Lower leg skin (tissue), 4 donors: ENCODE results near the gene NAA60. TPM values are rescaled to one million over a fixed set of nuclear protein-coding genes. Genes with fewer than 3 reads are reported as not detected.

Experiments
- DNase-seq, 2 donors: peaks; one replicate each; pipeline ENCODE4 v3.0.0-alpha.2; 2019; ENCODE audit warnings: low spot score in 2 of 2
- H3K4me3 ChIP-seq: fragments of 200-600 bp; sonication (generic); 2 replicates; pipeline ENCODE4 v1.5.1; 2017; ENCODE audit warnings: mild to moderate bottlenecking, low read depth; ENCODE audit not compliant: poor library complexity, severe bottlenecking
- POLR2A ChIP-seq, 2 donors: fragments of 450-650 bp; IDR thresholded peaks; one replicate each; pipeline ENCODE4 v1.6.1; 2016 to 2017; ENCODE audit warnings: antibody characterized with exemption in 2 of 2, mild to moderate bottlenecking in 1 of 2, moderate library complexity in 1 of 2
- WGBS, 2 donors: methylation state at CpG; one replicate each; pipeline ENCODE4 v1.1.5; 2018; 5-methylcytosine and 5-hydroxymethylcytosine counted together
- intact Hi-C: fragments of 100-400 bp; cut with DNase I; formaldehyde crosslinking; loops from one replicate; pipeline ENCODE4 v1.15.0; 2023; ENCODE audit warnings: low total_unique reads
- total RNA-seq, 4 donors: library from RNA; depleted of rRNA; stranded (reverse); fragments of >200 nt; gene quantifications; one replicate each; pipeline ENCODE4 v1.1.0, GENCODE V29; 2016
- TF ChIP-seq, protein P1 (sequence below), 3 donors: fragments of 450-650 bp; IDR thresholded peaks; one replicate each; pipeline ENCODE4 v1.5.1; 2016; ENCODE audit warnings: antibody characterized with exemption in 3 of 3, mild to moderate bottlenecking in 3 of 3, moderate library complexity in 2 of 3

NAA60 gene
- total RNA-seq, 4 donors from 2014 or later = 21.2 to 42.2 (median 24.8) TPM

DNA sequence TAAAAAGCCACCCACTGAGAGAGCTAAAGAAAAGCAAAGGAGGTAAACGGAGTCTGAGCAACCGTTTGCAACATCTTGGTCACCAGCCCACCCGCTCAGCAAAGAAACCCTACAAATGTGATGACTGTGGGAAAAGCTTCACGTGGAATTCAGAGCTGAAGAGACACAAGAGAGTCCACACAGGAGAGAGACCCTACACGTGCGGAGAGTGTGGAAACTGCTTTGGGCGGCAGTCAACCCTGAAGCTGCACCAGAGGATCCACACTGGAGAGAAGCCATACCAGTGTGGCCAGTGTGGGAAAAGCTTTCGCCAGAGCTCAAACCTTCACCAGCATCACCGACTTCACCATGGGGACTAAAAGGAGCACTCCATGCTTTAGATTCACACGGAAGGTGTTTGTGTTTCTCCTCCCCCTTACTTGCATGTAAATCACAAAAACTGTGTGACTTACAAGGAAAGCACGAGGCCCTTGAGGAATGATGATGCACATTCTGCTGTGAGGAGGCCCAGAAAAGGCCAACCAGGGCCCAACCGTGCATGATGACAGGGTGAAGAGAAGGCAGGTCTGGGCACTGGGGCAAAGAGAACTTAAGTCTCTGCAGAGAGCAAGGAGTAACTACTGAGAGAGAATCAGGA, 34.8 kb upstream of the NAA60 start:
- TF ChIP-seq POLR2A (IDR thresholded peaks at IDR 0.05) = no peak
- TF ChIP-seq, protein P1, sequence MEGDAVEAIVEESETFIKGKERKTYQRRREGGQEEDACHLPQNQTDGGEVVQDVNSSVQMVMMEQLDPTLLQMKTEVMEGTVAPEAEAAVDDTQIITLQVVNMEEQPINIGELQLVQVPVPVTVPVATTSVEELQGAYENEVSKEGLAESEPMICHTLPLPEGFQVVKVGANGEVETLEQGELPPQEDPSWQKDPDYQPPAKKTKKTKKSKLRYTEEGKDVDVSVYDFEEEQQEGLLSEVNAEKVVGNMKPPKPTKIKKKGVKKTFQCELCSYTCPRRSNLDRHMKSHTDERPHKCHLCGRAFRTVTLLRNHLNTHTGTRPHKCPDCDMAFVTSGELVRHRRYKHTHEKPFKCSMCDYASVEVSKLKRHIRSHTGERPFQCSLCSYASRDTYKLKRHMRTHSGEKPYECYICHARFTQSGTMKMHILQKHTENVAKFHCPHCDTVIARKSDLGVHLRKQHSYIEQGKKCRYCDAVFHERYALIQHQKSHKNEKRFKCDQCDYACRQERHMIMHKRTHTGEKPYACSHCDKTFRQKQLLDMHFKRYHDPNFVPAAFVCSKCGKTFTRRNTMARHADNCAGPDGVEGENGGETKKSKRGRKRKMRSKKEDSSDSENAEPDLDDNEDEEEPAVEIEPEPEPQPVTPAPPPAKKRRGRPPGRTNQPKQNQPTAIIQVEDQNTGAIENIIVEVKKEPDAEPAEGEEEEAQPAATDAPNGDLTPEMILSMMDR (IDR thresholded peaks at IDR 0.05) = no peak
- WGBS, 2 donors = 97 to 99% methylated on average over 12 of the region's 12 CpGs
- intact Hi-C loops = loop anchor here (10.0 kb wide), 1 partner anchor 104 kb away; the partner anchor contains the start of genes TIGD7 and ZNF75A
- DNase-seq = no peak
- no peak overlapping the region for H3K4me3 ChIP-seq

DNA sequence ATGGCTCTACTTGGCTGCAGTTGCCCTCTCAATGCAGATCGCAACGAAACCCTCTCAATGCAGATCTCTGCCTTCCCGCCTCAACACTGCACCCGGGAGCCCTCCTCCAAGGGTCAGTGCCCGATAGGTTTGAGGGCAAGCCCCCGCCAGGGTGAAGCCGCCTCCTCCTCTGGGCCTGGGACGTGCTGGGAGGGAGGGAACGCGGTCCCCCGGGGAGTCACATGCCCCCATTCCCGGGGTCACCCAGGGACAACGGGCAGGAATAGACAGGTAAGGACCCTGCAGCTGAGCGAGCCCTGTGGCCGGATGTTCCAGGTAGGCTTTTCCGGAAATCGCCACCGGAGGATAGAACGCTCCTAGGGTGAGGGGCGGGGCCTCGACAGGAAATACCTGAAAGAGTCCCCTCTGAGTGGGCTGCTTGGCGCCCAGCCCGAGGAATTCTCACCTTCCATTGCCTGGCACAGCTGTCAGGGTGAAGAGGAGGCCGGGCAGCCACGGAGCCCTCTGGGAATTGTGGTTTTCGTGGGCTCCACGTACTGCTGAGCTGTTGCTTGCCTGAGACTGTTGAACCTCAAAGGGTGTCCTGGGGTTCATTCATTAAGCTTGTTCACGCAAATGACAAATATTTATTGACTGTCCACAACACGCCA, 29.6 kb upstream of the NAA60 start:
- H3K4me3 ChIP-seq = no peak overlapping the region
- TF ChIP-seq, protein P1 (IDR thresholded peaks at IDR 0.05) = no peak
- no peak for TF ChIP-seq POLR2A (IDR thresholded peaks at IDR 0.05)
- WGBS, 2 donors = 43 to 49% methylated on average over 28 to 29 of the region's 29 CpGs
- intact Hi-C loops = no loop called here
- DNase-seq = no peak

DNA sequence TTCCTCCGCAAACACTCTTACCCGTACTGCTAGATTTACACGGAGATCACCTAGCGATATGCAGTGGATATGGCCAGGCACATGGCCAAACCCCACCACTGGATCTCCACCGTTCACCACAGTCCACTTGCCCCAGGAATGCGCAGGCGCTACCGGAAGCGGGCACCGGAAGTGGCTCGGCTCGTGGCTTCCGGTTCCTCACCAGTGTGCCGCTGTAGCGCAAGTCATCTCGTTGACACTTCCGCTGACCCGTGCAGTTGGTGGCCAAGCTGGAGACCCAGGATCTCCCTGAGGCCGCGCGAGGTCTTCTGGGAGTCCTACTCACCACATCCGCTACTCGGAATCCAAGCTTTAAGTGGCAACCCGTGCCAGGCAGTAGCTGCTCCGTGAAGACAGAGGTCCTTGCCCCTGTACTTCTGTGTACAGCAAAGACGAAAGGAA, 11.7 kb upstream of the NAA60 start:
- TF ChIP-seq POLR2A (IDR thresholded peaks at IDR 0.05) = no peak
- TF ChIP-seq, protein P1 (IDR thresholded peaks at IDR 0.05) = no peak
- intact Hi-C loops = no loop called here
- H3K4me3 ChIP-seq = no peak overlapping the region
- WGBS, 2 donors = 65 to 66% methylated on average over 23 to 26 of the region's 26 CpGs
- DNase-seq = peak in 1 of 2 donors; percentile 85

DNA sequence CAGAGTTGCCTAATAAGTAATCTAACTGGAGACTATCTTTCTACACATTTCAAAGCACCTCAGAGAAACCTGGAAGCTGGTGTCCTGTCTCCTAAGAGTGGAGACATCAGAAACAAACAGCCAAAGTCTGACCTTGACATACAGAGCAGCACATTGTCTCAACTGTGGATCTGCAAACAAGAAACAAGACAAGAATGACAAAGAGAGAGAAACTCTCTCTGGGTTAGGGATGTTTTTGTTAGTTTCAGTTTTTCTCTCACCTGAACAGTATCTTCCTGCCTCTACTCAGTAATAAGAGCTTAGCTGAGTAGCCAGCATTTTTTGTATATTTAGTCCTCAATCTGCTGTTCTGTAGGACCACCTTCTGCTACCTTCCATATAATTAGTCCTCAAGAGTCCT, 9.1 kb upstream of the NAA60 start:
- DNase-seq = no peak
- intact Hi-C loops = no loop called here
- no peak overlapping the region for H3K4me3 ChIP-seq
- no peak for TF ChIP-seq POLR2A (IDR thresholded peaks at IDR 0.05)
- TF ChIP-seq, protein P1 (IDR thresholded peaks at IDR 0.05) = no peak

DNA sequence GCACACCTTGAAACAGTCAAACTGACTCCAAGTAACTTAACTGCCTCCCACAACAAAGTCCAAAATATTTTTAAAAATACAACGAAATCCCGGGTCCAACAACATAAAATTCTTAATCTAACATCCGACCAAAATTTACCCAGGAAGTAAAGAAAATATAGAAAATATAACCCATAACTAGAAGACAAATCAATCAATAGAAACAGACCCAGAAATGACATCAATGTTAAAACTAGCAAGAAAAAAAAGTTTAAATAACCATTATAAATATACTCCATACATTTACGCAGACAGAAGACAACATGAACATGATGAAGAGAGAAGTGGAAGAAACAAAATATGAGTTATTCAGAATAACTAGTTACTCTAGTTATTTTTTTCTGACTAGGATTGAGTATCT, 3.8 kb upstream of the NAA60 start:
- no peak for DNase-seq
- H3K4me3 ChIP-seq = no peak overlapping the region
- WGBS, 2 donors = 87 to 88% methylated on average over 4 of the region's 4 CpGs
- TF ChIP-seq, protein P1 (IDR thresholded peaks at IDR 0.05) = no peak
- no peak for TF ChIP-seq POLR2A (IDR thresholded peaks at IDR 0.05)
- intact Hi-C loops = no loop called here
